HCT116 (cell line): ENCODE measurements around the gene ITGAD. TPM values are rescaled to one million over a fixed set of nuclear protein-coding genes. Genes with fewer than 3 reads are reported as not detected.
A peak's percentile ranks its signal among the peaks of the same experiment; 100 is the strongest.

ENCODE experiments used
- ATAC-seq: fragments of 200-7000 bp; cut with Tn5 transposase; 2 replicates; pipeline ENCODE4 v1.9.1; 2020; ENCODE audit warnings: mild to moderate bottlenecking, moderate library complexity
- BruUV-seq: library from RNA; stranded (reverse); fragments of 400-500 nt; replicated peaks from 2 replicates; lab custom pipeline; 2021; lab: Mats Ljungman, UMichigan
- CTCF ChIA-PET: fragments of 300-600 bp; sonication (Branson Sonifier 250); formaldehyde crosslinking; loops from one replicate; lab custom pipeline; 2021; ENCODE audit warnings: antibody characterized with exemption; lab: Charles Lee
- POLR2A ChIA-PET: fragments of 300-600, 350-600 bp; sonication (Branson Sonifier 250); formaldehyde crosslinking; loops from one replicate; lab custom pipeline; 2021; ENCODE audit warnings: antibody characterized with exemption; lab: Charles Lee
- RAD21 ChIA-PET, 2 experiments: fragments of 300-600 bp; sonication (Branson Sonifier 250); formaldehyde crosslinking; loops; one replicate each; lab custom pipeline; 2023; ENCODE audit warnings: low total read pairs in 2 of 2; ENCODE audit not compliant: uncharacterized antibody in 2 of 2, unreplicated experiment in 2 of 2, low non-redundant PET in 1 of 2; lab: Charles Lee
- DNase-seq: peaks from one replicate; pipeline ENCODE4 v3.0.0-alpha.2; 2010; ENCODE audit warnings: low read depth, low spot score
- H2AFZ ChIP-seq: fragments of 200-600 bp; shearing (Covaris generic), sonication (generic); 2 replicates; pipeline ENCODE4 v1.6.1; 2017; ENCODE audit warnings: low read depth, mixed run types, mixed read lengths, antibody characterized with exemption, low read length; ENCODE audit not compliant: poor library complexity, severe bottlenecking
- H3K27ac ChIP-seq: 2 replicates; pipeline ENCODE4 v1.5.1; 2012; ENCODE audit warnings: low read depth, low read length
- H3K27me3 ChIP-seq: fragments of 200-600 bp; sonication (generic); 2 replicates; pipeline ENCODE4 v1.6.1; 2016; ENCODE audit warnings: mixed run types, low read length, mixed read lengths; ENCODE audit not compliant: insufficient read depth
- H3K36me3 ChIP-seq, 2 experiments: fragments of 200-500 bp in 1 of 2; fragments of 200-600 bp in 1 of 2; sonication (Bioruptor generic) in 1 of 2; sonication (generic) in 1 of 2; 2 replicates each; pipeline versions ENCODE4 v1.5.1 to v1.6.1; 2014 to 2016; ENCODE audit warnings: low read length in 2 of 2, inconsistent platforms in 1 of 2, mixed read lengths in 1 of 2, mixed run types in 1 of 2; ENCODE audit not compliant: insufficient read depth in 2 of 2, control insufficient read depth in 1 of 2
- H3K4me1 ChIP-seq, 2 experiments: fragments of 200-600 bp in 1 of 2; sonication (generic) in 1 of 2; 2 replicates each; pipeline versions ENCODE4 v1.5.1 to v1.6.1; 2012 to 2017; ENCODE audit warnings: low read length in 2 of 2, inconsistent platforms in 1 of 2, mild to moderate bottlenecking in 1 of 2, mixed read lengths in 1 of 2, mixed run types in 1 of 2, moderate library complexity in 1 of 2; ENCODE audit not compliant: insufficient read depth in 2 of 2, control insufficient read depth in 1 of 2
- H3K4me2 ChIP-seq: fragments of 200-600 bp; sonication (generic); 2 replicates; pipeline ENCODE4 v1.6.1; 2017; ENCODE audit warnings: mixed run types, low read length, mixed read lengths
- H3K4me3 ChIP-seq, 2 experiments: fragments of 200-600 bp in 1 of 2; sonication (generic) in 1 of 2; replicated peaks in 1 of 2; 2 replicates each; pipeline ENCODE4 v1.5.1; 2011 to 2016; ENCODE audit warnings: low read length in 2 of 2, control low read depth in 1 of 2, low read depth in 1 of 2, mild to moderate bottlenecking in 1 of 2, mixed read lengths in 1 of 2, mixed run types in 1 of 2
- H3K79me2 ChIP-seq: fragments of 200-600 bp; sonication (generic); 2 replicates; pipeline ENCODE4 v1.6.1; 2017; ENCODE audit warnings: mild to moderate bottlenecking, mixed run types, low read length, moderate library complexity, mixed read lengths; ENCODE audit not compliant: insufficient read depth
- H3K9ac ChIP-seq: fragments of 200-600 bp; sonication (generic); 2 replicates; pipeline ENCODE4 v1.6.1; 2016; ENCODE audit warnings: low read length, mixed read lengths
- H3K9me2 ChIP-seq: fragments of 200-600 bp; sonication (generic), shearing (Covaris generic); 2 replicates; pipeline ENCODE4 v1.6.1; 2017; ENCODE audit warnings: mixed run types, mild to moderate bottlenecking, moderate library complexity; ENCODE audit not compliant: insufficient read depth
- H3K9me3 ChIP-seq, 2 experiments: fragments of 200-500 bp in 1 of 2; fragments of 200-600 bp in 1 of 2; sonication (Bioruptor generic) in 1 of 2; sonication (generic) in 1 of 2; 2 replicates each; pipeline ENCODE4 v1.6.1; 2014 to 2017; ENCODE audit warnings: low read length in 2 of 2, mixed read lengths in 2 of 2, inconsistent platforms in 1 of 2, low read depth in 1 of 2, mild to moderate bottlenecking in 1 of 2, mixed run types in 1 of 2, moderate library complexity in 1 of 2; ENCODE audit not compliant: control insufficient read depth in 1 of 2, insufficient read depth in 1 of 2
- H4K20me1 ChIP-seq: fragments of 200-600 bp; sonication (generic), shearing (Covaris generic); 2 replicates; pipeline ENCODE4 v1.6.1; 2017; ENCODE audit warnings: mixed run types, mild to moderate bottlenecking, moderate library complexity; ENCODE audit not compliant: insufficient read depth
- EGR1 ChIP-seq: IDR thresholded peaks from 2 replicates; pipeline ENCODE4 v1.6.1; 2012; ENCODE audit warnings: low read depth
- EZH2 ChIP-seq: fragments of 200-600 bp; sonication (generic); IDR thresholded peaks from 2 replicates; pipeline ENCODE4 v1.6.1; 2017; ENCODE audit warnings: antibody characterized with exemption, mixed run types
- FOSL1 ChIP-seq: IDR thresholded peaks from 2 replicates; pipeline ENCODE4 v1.6.1; 2012; ENCODE audit warnings: low read depth
- JUND ChIP-seq: IDR thresholded peaks from 2 replicates; pipeline ENCODE4 v1.6.1; 2012
- MAX ChIP-seq: IDR thresholded peaks from 2 replicates; pipeline ENCODE4 v1.6.1; 2012
- POLR2A ChIP-seq: IDR thresholded peaks from 2 replicates; pipeline ENCODE4 v1.7.0; 2011; ENCODE audit warnings: borderline replicate concordance; ENCODE audit not compliant: insufficient read depth, insufficient read length; ENCODE audit errors: extremely low read depth
- RAD21 ChIP-seq: IDR thresholded peaks from 2 replicates; pipeline ENCODE4 v1.6.1; 2012; ENCODE audit warnings: low read depth, mild to moderate bottlenecking
- SIN3A ChIP-seq: IDR thresholded peaks from 2 replicates; pipeline ENCODE4 v1.6.1; 2012; ENCODE audit warnings: low read depth
- SP1 ChIP-seq: IDR thresholded peaks from 2 replicates; pipeline ENCODE4 v1.6.1; 2012; ENCODE audit warnings: low read depth
- SRF ChIP-seq: IDR thresholded peaks from 2 replicates; pipeline ENCODE4 v1.6.1; 2012; ENCODE audit warnings: low read depth
- TCF7L2 ChIP-seq: IDR thresholded peaks from 2 replicates; pipeline ENCODE4 v1.7.0; 2011; ENCODE audit warnings: borderline replicate concordance, inconsistent platforms; ENCODE audit not compliant: insufficient read depth, insufficient read length; ENCODE audit errors: extremely low read depth
- ZFX ChIP-seq: fragments of 450-650 bp; IDR thresholded peaks from 2 replicates; pipeline ENCODE4 v1.6.1; 2017
- ZNF274 ChIP-seq: fragments of 200-500 bp; sonication (Bioruptor generic); IDR thresholded peaks from 2 replicates; pipeline ENCODE4 v1.6.1; 2014; ENCODE audit warnings: mild to moderate bottlenecking, low read depth, low read length, inconsistent platforms
- intact Hi-C: fragments of 100-400 bp; cut with micrococcal nuclease; formaldehyde crosslinking; loops from 2 replicates; pipeline ENCODE4 v1.10.0; 2022
- total RNA-seq: library from RNA; stranded (reverse); gene quantifications from one replicate; pipeline ENCODE4 v1.2.1, GENCODE V29; 2021; ENCODE audit not compliant: unreplicated experiment
- TF ChIP-seq, protein P1 (sequence below): IDR thresholded peaks from 2 replicates; pipeline ENCODE4 v1.6.1; 2012
- TF ChIP-seq, protein P2 (sequence below): IDR thresholded peaks from 2 replicates; pipeline ENCODE4 v1.6.1; 2012; ENCODE audit warnings: low read depth
- TF ChIP-seq, protein P3 (sequence below): IDR thresholded peaks from 2 replicates; pipeline ENCODE4 v1.6.1; 2011; ENCODE audit warnings: mild to moderate bottlenecking, low read length, moderate library complexity; ENCODE audit not compliant: insufficient replicate concordance; ENCODE audit errors: extremely low read depth

ITGAD gene
- total RNA-seq, 1 experiment from 2014 or later: 0.12 TPM

GRCh38 chr16:31397701-31398100 is 4.6 kb downstream of the ITGAD start:
- Histone ChIP-seq H3K9me2 (no peaks in the 10 kb centered on the region), H2AFZ (no peak overlapping the region)
- no peak for TF ChIP-seq ZNF274
- TF ChIP-seq SP1: no peak
- TF ChIP-seq SIN3A: no peak
- TF ChIP-seq, protein P1, sequence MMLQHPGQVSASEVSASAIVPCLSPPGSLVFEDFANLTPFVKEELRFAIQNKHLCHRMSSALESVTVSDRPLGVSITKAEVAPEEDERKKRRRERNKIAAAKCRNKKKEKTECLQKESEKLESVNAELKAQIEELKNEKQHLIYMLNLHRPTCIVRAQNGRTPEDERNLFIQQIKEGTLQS: no peak
- no peak for TF ChIP-seq JUND
- TF ChIP-seq SRF: no peak
- TF ChIP-seq ZFX: no peak
- TF ChIP-seq TCF7L2: no peak
- no peak for TF ChIP-seq RAD21
- TF ChIP-seq EGR1: no peak
- no peak for TF ChIP-seq POLR2A
- TF ChIP-seq, all 23 proteins: peak for 0
- Histone ChIP-seq H3K4me1 (peaks cover 1 to 10% of the 10 kb centered on the region in 2 experiments), H4K20me1 (no peaks in the 10 kb centered on the region), H3K79me2 (peaks cover 17% of the 10 kb centered on the region), H3K27me3 (no peaks in the 10 kb centered on the region), H3K4me2 (no peak overlapping the region), H3K27ac (no peak overlapping the region), H3K9ac (no peak overlapping the region), H3K4me3 (no peak overlapping the region), H3K36me3 (peaks cover 0 to 14% of the 10 kb centered on the region in 2 experiments; a peak in 1 of 4 replicates), H3K9me3 (peaks cover 0 to 7% of the 10 kb centered on the region in 2 experiments; a peak in 1 of 4 replicates)
- intact Hi-C loops: no loop called here
- BruUV-seq: no TSS peak
- ChIA-PET RAD21 (no interaction called here), CTCF (no interaction called here), POLR2A (no interaction called here)
- ATAC-seq (peak; percentile 56), DNase-seq (no peak)

DNA sequence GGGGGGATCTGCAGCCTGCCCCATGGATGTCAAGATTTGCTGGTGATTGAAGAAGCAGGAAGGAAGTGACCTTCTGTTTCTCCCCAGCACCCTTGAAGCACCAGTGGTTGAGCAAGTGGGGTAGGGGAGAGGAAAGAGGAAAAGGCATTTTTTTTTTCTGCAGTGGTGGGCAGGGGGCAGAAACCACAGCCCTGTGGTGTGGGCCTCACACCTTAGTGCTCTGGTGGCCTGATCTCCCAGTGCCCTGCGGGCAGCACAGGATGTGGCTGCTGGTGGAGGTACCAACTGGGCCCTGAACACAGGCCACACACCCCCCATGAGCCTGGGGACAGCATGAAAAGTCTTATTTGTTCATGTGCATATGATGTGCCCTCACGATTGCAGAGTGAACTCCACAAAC is 7.1 kb downstream of the ITGAD start:
- H3K79me2 ChIP-seq: peaks cover 36% of the 10 kb centered on the region
- peaks cover 0 to 14% of the 10 kb centered on the region in 2 experiments; a peak in 1 of 4 replicates for H3K36me3 ChIP-seq
- DNase-seq: no peak
- H3K9me2 ChIP-seq: no peaks in the 10 kb centered on the region
- POLR2A ChIA-PET: no interaction called here
- H3K9me3 ChIP-seq: peaks cover 0 to 7% of the 10 kb centered on the region in 2 experiments; a peak in 1 of 4 replicates
- no peak overlapping the region for H2AFZ ChIP-seq
- no peaks in the 10 kb centered on the region for H3K27me3 ChIP-seq
- H4K20me1 ChIP-seq: no peaks in the 10 kb centered on the region
- no peak overlapping the region for H3K4me2 ChIP-seq
- CTCF ChIA-PET: no interaction called here
- no peak overlapping the region for H3K27ac ChIP-seq
- RAD21 ChIA-PET: no interaction called here
- no TSS peak for BruUV-seq
- no peak overlapping the region for H3K9ac ChIP-seq
- intact Hi-C loops: no loop called here
- H3K4me1 ChIP-seq: peaks cover 9 to 18% of the 10 kb centered on the region in 2 experiments
- no peak overlapping the region for H3K4me3 ChIP-seq
- no peak for ATAC-seq
- TF ChIP-seq FOSL1 (no peak), JUND (no peak), RAD21 (no peak), MAX (no peak), EZH2 (no peak)
- TF ChIP-seq, protein P1: no peak
- TF ChIP-seq, protein P2, sequence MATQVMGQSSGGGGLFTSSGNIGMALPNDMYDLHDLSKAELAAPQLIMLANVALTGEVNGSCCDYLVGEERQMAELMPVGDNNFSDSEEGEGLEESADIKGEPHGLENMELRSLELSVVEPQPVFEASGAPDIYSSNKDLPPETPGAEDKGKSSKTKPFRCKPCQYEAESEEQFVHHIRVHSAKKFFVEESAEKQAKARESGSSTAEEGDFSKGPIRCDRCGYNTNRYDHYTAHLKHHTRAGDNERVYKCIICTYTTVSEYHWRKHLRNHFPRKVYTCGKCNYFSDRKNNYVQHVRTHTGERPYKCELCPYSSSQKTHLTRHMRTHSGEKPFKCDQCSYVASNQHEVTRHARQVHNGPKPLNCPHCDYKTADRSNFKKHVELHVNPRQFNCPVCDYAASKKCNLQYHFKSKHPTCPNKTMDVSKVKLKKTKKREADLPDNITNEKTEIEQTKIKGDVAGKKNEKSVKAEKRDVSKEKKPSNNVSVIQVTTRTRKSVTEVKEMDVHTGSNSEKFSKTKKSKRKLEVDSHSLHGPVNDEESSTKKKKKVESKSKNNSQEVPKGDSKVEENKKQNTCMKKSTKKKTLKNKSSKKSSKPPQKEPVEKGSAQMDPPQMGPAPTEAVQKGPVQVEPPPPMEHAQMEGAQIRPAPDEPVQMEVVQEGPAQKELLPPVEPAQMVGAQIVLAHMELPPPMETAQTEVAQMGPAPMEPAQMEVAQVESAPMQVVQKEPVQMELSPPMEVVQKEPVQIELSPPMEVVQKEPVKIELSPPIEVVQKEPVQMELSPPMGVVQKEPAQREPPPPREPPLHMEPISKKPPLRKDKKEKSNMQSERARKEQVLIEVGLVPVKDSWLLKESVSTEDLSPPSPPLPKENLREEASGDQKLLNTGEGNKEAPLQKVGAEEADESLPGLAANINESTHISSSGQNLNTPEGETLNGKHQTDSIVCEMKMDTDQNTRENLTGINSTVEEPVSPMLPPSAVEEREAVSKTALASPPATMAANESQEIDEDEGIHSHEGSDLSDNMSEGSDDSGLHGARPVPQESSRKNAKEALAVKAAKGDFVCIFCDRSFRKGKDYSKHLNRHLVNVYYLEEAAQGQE: no peak
- TF ChIP-seq, protein P3, sequence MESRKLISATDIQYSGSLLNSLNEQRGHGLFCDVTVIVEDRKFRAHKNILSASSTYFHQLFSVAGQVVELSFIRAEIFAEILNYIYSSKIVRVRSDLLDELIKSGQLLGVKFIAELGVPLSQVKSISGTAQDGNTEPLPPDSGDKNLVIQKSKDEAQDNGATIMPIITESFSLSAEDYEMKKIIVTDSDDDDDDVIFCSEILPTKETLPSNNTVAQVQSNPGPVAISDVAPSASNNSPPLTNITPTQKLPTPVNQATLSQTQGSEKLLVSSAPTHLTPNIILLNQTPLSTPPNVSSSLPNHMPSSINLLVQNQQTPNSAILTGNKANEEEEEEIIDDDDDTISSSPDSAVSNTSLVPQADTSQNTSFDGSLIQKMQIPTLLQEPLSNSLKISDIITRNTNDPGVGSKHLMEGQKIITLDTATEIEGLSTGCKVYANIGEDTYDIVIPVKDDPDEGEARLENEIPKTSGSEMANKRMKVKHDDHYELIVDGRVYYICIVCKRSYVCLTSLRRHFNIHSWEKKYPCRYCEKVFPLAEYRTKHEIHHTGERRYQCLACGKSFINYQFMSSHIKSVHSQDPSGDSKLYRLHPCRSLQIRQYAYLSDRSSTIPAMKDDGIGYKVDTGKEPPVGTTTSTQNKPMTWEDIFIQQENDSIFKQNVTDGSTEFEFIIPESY: no peak
